ENCODE measurements around the gene GPHN. TPM values are rescaled to one million over a fixed set of nuclear protein-coding genes. Genes with fewer than 3 reads are reported as not detected.
"Not testable (repeated sequence)": the region's sequence is repeated elsewhere in the genome, so short reads cannot be mapped to it uniquely, and the experiment has no call there.

The GPHN gene
- total RNA-seq, 2 donors from 2014 or later: 13.5 to 18.7 TPM

DNA sequence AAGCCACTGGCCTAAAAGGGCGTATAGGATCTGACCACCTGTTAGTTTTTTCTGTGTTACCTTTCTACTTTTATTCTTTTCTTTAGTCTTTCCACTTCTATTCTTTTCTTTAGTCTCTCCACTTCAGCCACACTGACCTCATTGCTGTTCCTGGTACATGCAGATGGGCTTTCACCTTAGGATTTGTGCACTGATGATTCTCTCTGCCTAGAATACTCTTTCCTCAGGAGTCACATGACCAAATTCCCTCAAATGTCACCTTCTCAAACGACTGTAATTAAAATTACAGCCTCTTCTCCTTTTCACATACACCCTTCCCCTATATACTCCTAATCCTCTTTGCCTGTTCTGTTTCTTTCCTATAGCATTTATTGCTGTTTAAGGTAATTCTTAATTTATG is 36.0 kb downstream of the GPHN start:
- TF ChIP-seq POLR2A (IDR thresholded peaks at IDR 0.05): no peak
- TF ChIP-seq, protein P1, sequence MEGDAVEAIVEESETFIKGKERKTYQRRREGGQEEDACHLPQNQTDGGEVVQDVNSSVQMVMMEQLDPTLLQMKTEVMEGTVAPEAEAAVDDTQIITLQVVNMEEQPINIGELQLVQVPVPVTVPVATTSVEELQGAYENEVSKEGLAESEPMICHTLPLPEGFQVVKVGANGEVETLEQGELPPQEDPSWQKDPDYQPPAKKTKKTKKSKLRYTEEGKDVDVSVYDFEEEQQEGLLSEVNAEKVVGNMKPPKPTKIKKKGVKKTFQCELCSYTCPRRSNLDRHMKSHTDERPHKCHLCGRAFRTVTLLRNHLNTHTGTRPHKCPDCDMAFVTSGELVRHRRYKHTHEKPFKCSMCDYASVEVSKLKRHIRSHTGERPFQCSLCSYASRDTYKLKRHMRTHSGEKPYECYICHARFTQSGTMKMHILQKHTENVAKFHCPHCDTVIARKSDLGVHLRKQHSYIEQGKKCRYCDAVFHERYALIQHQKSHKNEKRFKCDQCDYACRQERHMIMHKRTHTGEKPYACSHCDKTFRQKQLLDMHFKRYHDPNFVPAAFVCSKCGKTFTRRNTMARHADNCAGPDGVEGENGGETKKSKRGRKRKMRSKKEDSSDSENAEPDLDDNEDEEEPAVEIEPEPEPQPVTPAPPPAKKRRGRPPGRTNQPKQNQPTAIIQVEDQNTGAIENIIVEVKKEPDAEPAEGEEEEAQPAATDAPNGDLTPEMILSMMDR (IDR thresholded peaks at IDR 0.05): no peak
- TF ChIP-seq POLR2AphosphoS5 (IDR thresholded peaks at IDR 0.05): no peak
- H3K4me1 ChIP-seq (replicated peaks): no peaks in the 10 kb centered on the region
- H3K27ac ChIP-seq: no peak overlapping the region
- intact Hi-C loops (cut with DNase I): no loop called here
- DNase-seq (ENCODE audit: low spot score): no peak
- H3K4me3 ChIP-seq: no peak overlapping the region
- H3K36me3 ChIP-seq: no peaks in the 10 kb centered on the region
- 76% methylated on average over 2 of the region's 2 CpGs for WGBS
- H3K9me3 ChIP-seq: no peaks in the 10 kb centered on the region
- no peaks in the 10 kb centered on the region for H3K27me3 ChIP-seq (replicated peaks; ENCODE audit: insufficient read depth)

DNA sequence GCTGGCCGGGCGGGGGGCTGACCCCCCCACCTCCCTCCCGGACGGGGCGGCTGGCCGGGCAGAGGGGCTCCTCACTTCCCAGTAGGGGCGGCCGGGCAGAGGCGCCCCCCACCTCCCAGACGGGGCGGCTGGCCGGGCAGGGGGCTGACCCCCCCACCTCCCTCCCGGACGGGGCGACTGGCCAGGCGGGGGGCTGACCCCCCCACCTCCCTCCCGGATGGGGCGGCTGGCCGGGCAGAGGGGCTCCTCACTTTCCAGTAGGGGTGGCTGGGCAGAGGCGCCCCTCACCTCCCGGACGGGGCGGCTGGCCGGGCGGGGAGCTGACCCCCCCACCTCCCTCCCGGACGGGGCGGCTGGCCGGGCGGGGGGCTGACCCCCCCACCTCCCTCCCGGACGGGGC is 37.2 kb downstream of the GPHN start:
- DNase-seq (ENCODE audit: low spot score); H3K27ac ChIP-seq; H3K4me1 ChIP-seq (replicated peaks); H3K36me3 ChIP-seq; H3K9me3 ChIP-seq; H3K27me3 ChIP-seq (replicated peaks; ENCODE audit: insufficient read depth); intact Hi-C loops (cut with DNase I); H3K4me3 ChIP-seq: not testable (repeated sequence)
- WGBS: 100% methylated on average over 1 of the region's 32 CpGs

DNA sequence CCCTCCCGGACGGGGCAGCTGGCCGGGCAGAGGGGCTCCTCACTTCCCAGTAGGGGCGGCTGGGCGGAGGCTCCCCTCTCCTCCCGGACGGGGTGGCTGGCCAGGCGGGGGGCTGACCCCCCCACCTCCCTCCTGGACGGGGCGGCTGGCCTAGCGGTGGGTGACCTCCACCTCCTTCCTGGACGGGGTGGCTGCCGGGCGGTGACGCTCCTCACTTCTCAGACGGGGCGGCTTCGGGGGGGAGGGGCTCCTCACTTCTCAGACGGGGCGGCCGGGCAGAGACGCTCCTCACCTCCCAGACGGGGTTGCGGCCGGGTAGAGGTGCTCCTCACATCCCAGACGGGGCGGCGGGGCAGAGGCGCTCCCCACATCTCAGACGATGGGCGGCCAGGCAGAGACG is 37.8 kb downstream of the GPHN start:
- intact Hi-C loops (cut with DNase I); H3K27me3 ChIP-seq (replicated peaks; ENCODE audit: insufficient read depth); H3K36me3 ChIP-seq; H3K4me3 ChIP-seq; H3K4me1 ChIP-seq (replicated peaks); H3K27ac ChIP-seq; DNase-seq (ENCODE audit: low spot score); H3K9me3 ChIP-seq: not testable (repeated sequence)
- WGBS: 97% methylated on average over 15 of the region's 32 CpGs

DNA sequence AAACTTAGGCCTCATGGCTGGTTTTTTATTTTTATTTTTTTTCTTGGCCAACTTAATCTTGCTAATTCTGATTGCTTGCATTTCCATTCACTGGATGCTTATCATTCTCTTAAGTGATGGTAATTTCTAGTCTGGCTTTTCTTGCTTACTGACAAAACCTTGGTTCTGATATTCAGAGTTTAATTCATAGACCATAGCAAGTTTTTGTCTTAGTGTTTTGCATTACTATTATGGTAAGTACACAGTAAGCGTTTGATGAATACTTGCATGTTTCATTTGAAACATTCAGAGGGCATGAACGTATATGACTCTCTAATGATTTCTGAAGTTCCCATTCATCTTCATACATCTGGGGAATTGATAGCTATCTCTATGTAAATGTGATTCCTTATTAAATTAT is 55.8 kb downstream of the GPHN start:
- 91% methylated on average over 2 of the region's 2 CpGs for WGBS
- TF ChIP-seq POLR2AphosphoS5 (IDR thresholded peaks at IDR 0.05) (no peak), POLR2A (IDR thresholded peaks at IDR 0.05) (no peak)
- TF ChIP-seq, protein P1 (IDR thresholded peaks at IDR 0.05): no peak
- H3K27me3 ChIP-seq (replicated peaks; ENCODE audit: insufficient read depth): no peaks in the 10 kb centered on the region

DNA sequence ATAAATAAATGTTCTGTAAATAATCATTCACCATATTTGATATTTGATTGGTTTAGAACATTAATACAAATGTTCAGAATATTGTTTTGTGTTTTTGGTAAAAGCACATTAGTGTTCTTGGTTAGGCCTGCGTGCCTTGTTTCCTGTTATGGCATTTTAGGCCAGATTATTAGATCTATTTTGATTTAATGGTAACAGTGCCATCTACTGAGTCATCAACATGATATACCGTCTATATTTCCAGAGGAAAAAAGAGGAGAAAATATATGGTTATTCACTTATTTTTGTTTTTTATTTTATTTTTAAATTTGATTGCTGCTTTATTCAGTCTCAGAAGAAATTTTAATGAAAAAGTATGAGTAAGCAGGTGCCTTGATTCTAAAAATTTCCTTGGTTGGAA is 60.3 kb downstream of the GPHN start:
- H3K4me1 ChIP-seq (replicated peaks): no peaks in the 10 kb centered on the region
- WGBS: 69% methylated on average over 2 of the region's 2 CpGs
- H3K4me3 ChIP-seq: no peak overlapping the region
- no peaks in the 10 kb centered on the region for H3K27me3 ChIP-seq (replicated peaks; ENCODE audit: insufficient read depth)
- TF ChIP-seq POLR2AphosphoS5 (IDR thresholded peaks at IDR 0.05): no peak
- TF ChIP-seq, protein P1 (IDR thresholded peaks at IDR 0.05): no peak
- TF ChIP-seq POLR2A (IDR thresholded peaks at IDR 0.05): no peak
- no peaks in the 10 kb centered on the region for H3K36me3 ChIP-seq
- H3K9me3 ChIP-seq: no peaks in the 10 kb centered on the region
- intact Hi-C loops (cut with DNase I): no loop called here
- no peak for DNase-seq (ENCODE audit: low spot score)
- H3K27ac ChIP-seq: no peak overlapping the region

More for the DNA sequence above, 55.8 kb downstream of the GPHN start:
- Histone ChIP-seq H3K4me3 (no peak overlapping the region), H3K27ac (no peak overlapping the region), H3K4me1 (replicated peaks) (no peaks in the 10 kb centered on the region), H3K36me3 (no peaks in the 10 kb centered on the region), H3K9me3 (no peaks in the 10 kb centered on the region)
- DNase-seq (ENCODE audit: low spot score): no peak
- intact Hi-C loops (cut with DNase I): no loop called here

DNA sequence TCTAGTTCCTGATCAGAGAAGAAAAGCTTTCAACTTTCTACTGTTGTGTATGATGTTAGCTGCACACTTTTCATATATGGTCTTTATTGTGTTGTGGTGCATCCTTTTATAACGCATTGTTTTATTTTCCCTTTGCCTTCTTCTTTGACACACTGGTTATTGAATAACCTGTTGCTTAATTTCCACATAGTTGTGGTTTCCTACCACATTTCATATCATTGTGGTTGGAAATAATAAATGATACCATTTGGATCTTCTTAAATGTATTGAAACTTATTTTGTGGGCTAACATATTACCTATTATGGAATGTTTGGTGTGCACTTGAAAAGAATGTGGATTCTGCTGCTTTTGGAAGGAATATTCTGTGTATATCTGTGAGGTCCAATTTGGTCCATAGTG is 64.9 kb downstream of the GPHN start:
- 83% methylated on average over 1 of the region's 1 CpG for WGBS
- intact Hi-C loops (cut with DNase I): no loop called here
- Histone ChIP-seq H3K27me3 (replicated peaks; ENCODE audit: insufficient read depth) (no peaks in the 10 kb centered on the region), H3K4me3 (no peak overlapping the region), H3K4me1 (replicated peaks) (no peaks in the 10 kb centered on the region), H3K36me3 (no peaks in the 10 kb centered on the region), H3K27ac (no peak overlapping the region), H3K9me3 (no peaks in the 10 kb centered on the region)
- TF ChIP-seq POLR2A (IDR thresholded peaks at IDR 0.05): no peak
- no peak for TF ChIP-seq POLR2AphosphoS5 (IDR thresholded peaks at IDR 0.05)
- TF ChIP-seq, protein P1 (IDR thresholded peaks at IDR 0.05): no peak
- DNase-seq (ENCODE audit: low spot score): no peak

Data from prostate gland (tissue), 2 donors.